ENCODE measurements around the gene PRKCB. TPM values are rescaled to one million over a fixed set of nuclear protein-coding genes. Genes with fewer than 3 reads are reported as not detected.

Gene PRKCB
- total and polyA plus RNA-seq, 2 of the 8 experiments (the other 6 are each of a cell fraction or from before 2014, with no cell fraction given), result 7.1 to 12.1 TPM

DNA sequence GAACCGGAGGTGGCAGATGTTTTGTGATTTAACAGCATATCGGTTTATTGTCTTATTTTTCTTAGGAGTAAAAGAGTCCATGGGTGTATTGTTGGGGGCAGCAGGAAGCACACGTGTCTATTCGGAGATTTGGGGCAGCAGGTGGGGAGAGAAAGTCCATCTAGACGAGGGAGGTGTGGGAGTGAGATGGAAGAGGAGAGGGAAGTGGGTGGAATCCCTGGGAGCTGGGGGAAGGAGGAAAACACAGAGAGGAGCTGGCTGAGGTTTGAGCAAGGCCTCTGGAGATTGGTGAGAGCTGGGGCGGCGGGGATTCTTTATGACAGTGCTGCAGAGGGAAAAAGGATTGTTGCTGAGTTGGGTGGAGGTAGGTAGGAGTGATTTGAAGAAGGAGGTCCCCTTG is 72.1 kb downstream of the PRKCB start:
- no peaks in the 10 kb centered on the region for H3K36me3 ChIP-seq (ENCODE audit: control insufficient read depth in 2 of 4, insufficient read depth in 4 of 4, low read length in 3 of 4)
- peaks cover 5 to 9% (median 8%) of the 10 kb centered on the region in 4 experiments; a peak in 6 of 7 replicates for H3K4me1 ChIP-seq (replicated peaks in 1 of 4; ENCODE audit: control insufficient read depth in 3 of 4, insufficient read depth in 4 of 4, low read length in 3 of 4)
- DNase-seq (ENCODE audit: low read depth in 1 of 2, low spot score in 2 of 2) (no peak), FAIRE-seq (no peak)
- H4K8ac ChIP-seq (ENCODE audit: extremely low read depth, insufficient read depth, low read length), result no peak overlapping the region
- H4K91ac ChIP-seq (replicated peaks; ENCODE audit: insufficient read length, low read length), result no peak overlapping the region
- no peaks in the 10 kb centered on the region; a peak in 1 of 4 replicates for H3K79me2 ChIP-seq (ENCODE audit: control insufficient read depth in 1 of 2, insufficient read depth in 2 of 2, low read length in 2 of 2)
- no peaks in the 10 kb centered on the region for H3K23me2 ChIP-seq (ENCODE audit: low read depth, low read length)
- POLR2A ChIA-PET (ENCODE audit: partially characterized antibody), result interaction anchor here (0.6 kb wide), 1 partner anchor 994 kb away, joined by 3 read pairs; no protein-coding TSS in a partner anchor
- no peak overlapping the region for H2BK120ac ChIP-seq (replicated peaks; ENCODE audit: low read depth, low read length)
- no peak overlapping the region for H3K9ac ChIP-seq (replicated peaks in 1 of 4; ENCODE audit: extremely low read depth in 1 of 4, low read depth in 3 of 4, low read length in 3 of 4)
- no peak overlapping the region for H3K4me2 ChIP-seq (ENCODE audit: insufficient read depth in 1 of 2, low read depth in 2 of 2, low read length in 2 of 2)
- H3K27ac ChIP-seq (ENCODE audit: low read depth, low read length), result no peak overlapping the region
- H2BK20ac ChIP-seq (ENCODE audit: low read length), result no peak overlapping the region
- H3K4ac ChIP-seq (replicated peaks; ENCODE audit: insufficient read length, low read depth, low read length), result no peak overlapping the region
- 93% methylated on average over 7 of the region's 7 CpGs; no CpG with 5 or more reads in 1 of the 2 experiments for WGBS, 2 experiments (ENCODE audit: extremely low coverage in 1 of 2, insufficient coverage in 1 of 2, insufficient read length in 1 of 2, insufficient replicate concordance in 2 of 2, low coverage in 1 of 2, low lambda C conversion rate in 2 of 2, missing lambda C conversion rate in 1 of 2)
- H2BK12ac ChIP-seq (ENCODE audit: low read depth, low read length), result no peak overlapping the region
- CTCF ChIA-PET (ENCODE audit: partially characterized antibody), result interaction anchor here (1.0 to 1.1 kb wide), 2 partner anchors 31 to 102 kb away, joined by 3 to 4 read pairs; no protein-coding TSS in a partner anchor
- no peak overlapping the region for H3K18ac ChIP-seq (ENCODE audit: extremely low read depth, low read length)
- H2BK15ac ChIP-seq (ENCODE audit: low read length), result no peak overlapping the region
- no peak for TF ChIP-seq HDAC6 (IDR thresholded peaks at IDR 0.05; ENCODE audit: low read depth, low read length)
- TF ChIP-seq, protein P1, sequence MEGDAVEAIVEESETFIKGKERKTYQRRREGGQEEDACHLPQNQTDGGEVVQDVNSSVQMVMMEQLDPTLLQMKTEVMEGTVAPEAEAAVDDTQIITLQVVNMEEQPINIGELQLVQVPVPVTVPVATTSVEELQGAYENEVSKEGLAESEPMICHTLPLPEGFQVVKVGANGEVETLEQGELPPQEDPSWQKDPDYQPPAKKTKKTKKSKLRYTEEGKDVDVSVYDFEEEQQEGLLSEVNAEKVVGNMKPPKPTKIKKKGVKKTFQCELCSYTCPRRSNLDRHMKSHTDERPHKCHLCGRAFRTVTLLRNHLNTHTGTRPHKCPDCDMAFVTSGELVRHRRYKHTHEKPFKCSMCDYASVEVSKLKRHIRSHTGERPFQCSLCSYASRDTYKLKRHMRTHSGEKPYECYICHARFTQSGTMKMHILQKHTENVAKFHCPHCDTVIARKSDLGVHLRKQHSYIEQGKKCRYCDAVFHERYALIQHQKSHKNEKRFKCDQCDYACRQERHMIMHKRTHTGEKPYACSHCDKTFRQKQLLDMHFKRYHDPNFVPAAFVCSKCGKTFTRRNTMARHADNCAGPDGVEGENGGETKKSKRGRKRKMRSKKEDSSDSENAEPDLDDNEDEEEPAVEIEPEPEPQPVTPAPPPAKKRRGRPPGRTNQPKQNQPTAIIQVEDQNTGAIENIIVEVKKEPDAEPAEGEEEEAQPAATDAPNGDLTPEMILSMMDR (IDR thresholded peaks at IDR 0.05; ENCODE audit: control extremely low read depth in 1 of 3, insufficient read depth in 1 of 3, low read depth in 1 of 3, low read length in 3 of 3), result no peak
- no peak for TF ChIP-seq CREB1 (IDR thresholded peaks at IDR 0.05)
- TF ChIP-seq, protein P2, sequence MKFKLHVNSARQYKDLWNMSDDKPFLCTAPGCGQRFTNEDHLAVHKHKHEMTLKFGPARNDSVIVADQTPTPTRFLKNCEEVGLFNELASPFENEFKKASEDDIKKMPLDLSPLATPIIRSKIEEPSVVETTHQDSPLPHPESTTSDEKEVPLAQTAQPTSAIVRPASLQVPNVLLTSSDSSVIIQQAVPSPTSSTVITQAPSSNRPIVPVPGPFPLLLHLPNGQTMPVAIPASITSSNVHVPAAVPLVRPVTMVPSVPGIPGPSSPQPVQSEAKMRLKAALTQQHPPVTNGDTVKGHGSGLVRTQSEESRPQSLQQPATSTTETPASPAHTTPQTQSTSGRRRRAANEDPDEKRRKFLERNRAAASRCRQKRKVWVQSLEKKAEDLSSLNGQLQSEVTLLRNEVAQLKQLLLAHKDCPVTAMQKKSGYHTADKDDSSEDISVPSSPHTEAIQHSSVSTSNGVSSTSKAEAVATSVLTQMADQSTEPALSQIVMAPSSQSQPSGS (IDR thresholded peaks at IDR 0.05; ENCODE audit: low read length), result no peak
- no peak overlapping the region for H3K14ac ChIP-seq (ENCODE audit: insufficient read length)
- H3K56ac ChIP-seq (replicated peaks; ENCODE audit: insufficient read length, low read depth, low read length), result no peak overlapping the region
- no peak overlapping the region for H3K4me3 ChIP-seq (ENCODE audit: extremely low read depth in 1 of 4, insufficient read depth in 2 of 4, low read depth in 3 of 4, low read length in 4 of 4)
- H3K23ac ChIP-seq (ENCODE audit: insufficient read length), result no peak overlapping the region
- no peak overlapping the region for H2AK5ac ChIP-seq (ENCODE audit: low read depth, low read length)
- H3K9me3 ChIP-seq (ENCODE audit: insufficient read depth in 2 of 2, low read depth in 1 of 2, low read length in 1 of 2), result no peaks in the 10 kb centered on the region
- H3K79me1 ChIP-seq (ENCODE audit: low read depth, low read length), result no peaks in the 10 kb centered on the region
- H4K5ac ChIP-seq (ENCODE audit: insufficient read length, low read depth, low read length), result no peak overlapping the region
- H2BK5ac ChIP-seq (ENCODE audit: low read depth, low read length), result no peak overlapping the region
- H4K20me1 ChIP-seq (replicated peaks in 1 of 2; ENCODE audit: control insufficient read depth in 1 of 2, insufficient read depth in 2 of 2, low read length in 2 of 2), result no peaks in the 10 kb centered on the region
- no peak overlapping the region for H2AFZ ChIP-seq (ENCODE audit: low read length)
- no peaks in the 10 kb centered on the region for H3K27me3 ChIP-seq (replicated peaks in 1 of 4; ENCODE audit: control insufficient read depth in 3 of 4, extremely low read depth in 1 of 4, insufficient read depth in 3 of 4, low read length in 3 of 4)
